Osteoblast (primary cell): ENCODE measurements around the gene SLC35G1. TPM values are rescaled to one million over a fixed set of nuclear protein-coding genes. Genes with fewer than 3 reads are reported as not detected.

ENCODE experiments used
- DNase-seq: peaks from one replicate; pipeline ENCODE4 v3.0.0; 2011; ENCODE audit warnings: low spot score, mixed read lengths; ENCODE audit not compliant: insufficient read length; ENCODE audit errors: missing footprints
- H2AFZ ChIP-seq: 2 replicates; pipeline ENCODE4 v1.6.0; 2011; ENCODE audit warnings: mild to moderate bottlenecking, low read length
- H3K27ac ChIP-seq: 2 replicates; pipeline ENCODE4 v1.5.1; 2011; ENCODE audit warnings: mild to moderate bottlenecking, low read depth, low read length, moderate library complexity
- H3K27me3 ChIP-seq: 2 replicates; pipeline ENCODE4 v1.6.0; 2012; ENCODE audit warnings: mild to moderate bottlenecking, control low read depth, inconsistent platforms, low read length, moderate library complexity; ENCODE audit not compliant: insufficient read depth
- H3K36me3 ChIP-seq: 2 replicates; pipeline ENCODE4 v1.5.1; 2011; ENCODE audit warnings: mild to moderate bottlenecking, low read length, control low read depth, moderate library complexity; ENCODE audit not compliant: insufficient read depth
- H3K4me1 ChIP-seq: 2 replicates; pipeline ENCODE4 v1.5.1; 2011; ENCODE audit warnings: mild to moderate bottlenecking, low read length, control low read depth, moderate library complexity; ENCODE audit not compliant: insufficient read depth
- H3K4me2 ChIP-seq: 2 replicates; pipeline ENCODE4 v1.6.0; 2011; ENCODE audit warnings: mild to moderate bottlenecking, low read length; ENCODE audit not compliant: insufficient read depth
- H3K4me3 ChIP-seq: fragments of 200-600 bp; sonication (generic); 3 replicates; pipeline ENCODE4 v1.5.1; 2012; ENCODE audit warnings: mild to moderate bottlenecking, low read length, inconsistent platforms; ENCODE audit not compliant: insufficient read depth
- H3K79me2 ChIP-seq: 2 replicates; pipeline ENCODE4 v1.6.0; 2012; ENCODE audit warnings: mild to moderate bottlenecking, low read length, control low read depth, inconsistent platforms; ENCODE audit not compliant: insufficient read depth
- H3K9me3 ChIP-seq: 2 replicates; pipeline ENCODE4 v1.5.1; 2011; ENCODE audit warnings: low read depth, low read length, control low read depth
- H4K20me1 ChIP-seq: 2 replicates; pipeline ENCODE4 v1.6.0; 2012; ENCODE audit warnings: mild to moderate bottlenecking, low read length, control low read depth; ENCODE audit not compliant: insufficient read depth
- CTCF ChIP-seq: IDR thresholded peaks from 2 replicates; pipeline ENCODE4 v1.5.1; 2011; ENCODE audit warnings: mild to moderate bottlenecking, low read depth, low read length, moderate library complexity; ENCODE audit errors: extremely low read depth
- total RNA-seq: library from RNA; depleted of rRNA; stranded (reverse); fragments of >200 nt; gene quantifications from 2 replicates; pipeline ENCODE4 v1.2.3, GENCODE V29; 2012

SLC35G1 gene
- total RNA-seq, 1 donor = 5.4 TPM

GRCh38 chr10:93917064-93917391 lies 23.2 kb downstream of the SLC35G1 start:
- Histone ChIP-seq H2AFZ (no peak overlapping the region), H3K36me3 (no peaks in the 10 kb centered on the region), H3K4me2 (no peak overlapping the region), H4K20me1 (no peaks in the 10 kb centered on the region), H3K27me3 (no peaks in the 10 kb centered on the region), H3K27ac (no peak overlapping the region), H3K4me1 (no peaks in the 10 kb centered on the region), H3K4me3 (no peak overlapping the region), H3K9me3 (no peaks in the 10 kb centered on the region), H3K79me2 (no peaks in the 10 kb centered on the region)
- no peak for TF ChIP-seq CTCF
- DNase-seq = no peak

DNA sequence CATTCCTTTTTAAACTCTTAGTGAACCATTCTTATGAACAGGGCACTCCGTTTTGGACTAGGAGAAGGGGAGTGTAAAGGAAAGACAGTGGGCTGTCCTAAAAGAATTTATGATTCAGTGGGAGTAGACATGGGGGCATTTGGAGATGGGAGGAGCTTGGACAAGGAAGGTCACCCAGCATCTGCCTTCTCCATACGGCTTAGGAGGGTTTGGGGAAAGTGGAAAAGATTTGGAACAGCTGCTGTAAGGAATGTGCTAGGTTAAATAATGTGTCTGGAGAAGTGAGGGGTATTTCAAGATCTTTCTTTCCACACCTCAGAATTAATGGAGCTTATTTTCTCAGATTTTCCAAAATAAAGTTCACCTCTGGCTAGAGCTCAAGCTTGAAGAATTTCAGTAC lies 24.0 kb downstream of the SLC35G1 start:
- Histone ChIP-seq H3K27ac (no peak overlapping the region), H3K4me2 (no peak overlapping the region)

DNA sequence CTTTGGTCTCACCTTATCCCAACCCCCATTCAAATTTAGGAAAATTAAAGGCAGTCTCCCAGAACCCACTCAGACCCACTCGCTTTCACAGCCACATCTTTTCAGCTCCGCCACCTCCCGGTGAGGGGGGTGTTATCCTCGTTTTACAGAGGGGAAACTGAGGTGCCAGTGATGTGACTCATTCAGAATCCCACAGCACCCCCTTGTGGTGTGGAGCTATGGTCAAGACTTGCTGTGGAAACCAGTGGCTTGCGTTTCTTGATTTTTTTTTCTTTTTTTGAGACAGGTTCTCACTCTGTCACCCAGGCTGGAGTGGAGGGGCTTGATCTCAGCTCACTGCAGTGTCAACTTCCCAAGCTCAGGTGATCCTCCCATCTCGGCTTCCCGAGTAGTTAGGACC lies 27.6 kb downstream of the SLC35G1 start:
- Histone ChIP-seq H3K79me2 (no peaks in the 10 kb centered on the region), H3K36me3 (no peaks in the 10 kb centered on the region), H3K4me1 (no peaks in the 10 kb centered on the region), H2AFZ (no peak overlapping the region), H3K27me3 (no peaks in the 10 kb centered on the region), H4K20me1 (no peaks in the 10 kb centered on the region), H3K9me3 (no peaks in the 10 kb centered on the region), H3K27ac (no peak overlapping the region), H3K4me2 (no peak overlapping the region), H3K4me3 (no peak overlapping the region)
- no peak for DNase-seq
- TF ChIP-seq CTCF = peak; percentile 40

More for the DNA sequence above, 24.0 kb downstream of the SLC35G1 start:
- H3K4me3 ChIP-seq = no peak overlapping the region
- H2AFZ ChIP-seq = no peak overlapping the region
- DNase-seq = no peak
- H4K20me1 ChIP-seq = no peaks in the 10 kb centered on the region
- H3K4me1 ChIP-seq = no peaks in the 10 kb centered on the region
- no peaks in the 10 kb centered on the region for H3K9me3 ChIP-seq
- H3K36me3 ChIP-seq = no peaks in the 10 kb centered on the region
- no peaks in the 10 kb centered on the region for H3K79me2 ChIP-seq
- no peak for TF ChIP-seq CTCF
- H3K27me3 ChIP-seq = no peaks in the 10 kb centered on the region

DNA sequence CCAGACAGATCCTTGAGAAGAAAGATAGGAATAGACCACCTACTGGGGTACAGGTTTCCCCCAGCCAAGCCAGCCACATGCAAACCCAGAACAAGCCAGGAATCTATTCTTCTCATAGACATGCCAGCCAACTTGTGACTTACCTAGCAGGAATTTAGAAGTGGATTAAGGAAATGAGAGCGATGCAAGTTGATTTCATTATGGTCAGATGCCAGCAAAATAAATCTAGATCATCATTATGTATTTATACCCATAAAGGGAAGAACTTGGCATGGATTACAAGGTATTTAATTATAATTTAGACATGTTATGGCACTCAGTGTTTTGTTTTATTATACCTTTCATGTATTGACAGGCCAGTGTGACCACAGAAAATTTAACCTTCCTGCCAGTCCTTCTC lies 32.8 kb downstream of the SLC35G1 start:
- DNase-seq = no peak

More for the DNA sequence above, 32.8 kb downstream of the SLC35G1 start:
- Histone ChIP-seq H3K9me3 (no peaks in the 10 kb centered on the region), H3K36me3 (no peaks in the 10 kb centered on the region), H3K4me2 (no peak overlapping the region), H4K20me1 (no peaks in the 10 kb centered on the region), H2AFZ (no peak overlapping the region), H3K79me2 (no peaks in the 10 kb centered on the region), H3K27me3 (no peaks in the 10 kb centered on the region), H3K4me1 (no peaks in the 10 kb centered on the region), H3K27ac (no peak overlapping the region), H3K4me3 (no peak overlapping the region)
- no peak for TF ChIP-seq CTCF
